ENCODE measurements around the gene C6orf141. TPM values are rescaled to one million over a fixed set of nuclear protein-coding genes. Genes with fewer than 3 reads are reported as not detected.
A peak's percentile ranks its signal among the peaks of the same experiment; 100 is the strongest.

Gene C6orf141
- polyA plus RNA-seq (ENCODE audit: insufficient read length in 3 of 3) = 1 to 10 TPM in 1 of 3 donors, under 1 TPM in 2; 0.29 to 1.3 (median 0.54) TPM
- long read RNA-seq, donor 1 = 0 reads
- long read RNA-seq, donor 2, partial matches to known transcripts = 0 of 1 reads
- long read RNA-seq, donor 2, other reads (novel, unspliced or antisense) = 0 of 1 reads
- long read RNA-seq, donor 3 = 0 reads
- long read RNA-seq, donor 4 = 0 reads
- long read RNA-seq, donor 5 = 0 reads
- long read RNA-seq, donor 6 = 0 reads
- long read RNA-seq, donor 7 = 0 reads
- long read RNA-seq, donor 8 = 0 reads
- long read RNA-seq, donor 9 = 0 reads
- long read RNA-seq, donor 10 = 0 reads
- long read RNA-seq, donor 11 = 0 reads
- long read RNA-seq, donor 12 = 0 reads
- long read RNA-seq, donor 13 = 0 reads
- long read RNA-seq, donor 14 = 0 reads
- long read RNA-seq, donor 15 = 0 reads
- long read RNA-seq, donor 16, partial matches to known transcripts = 0 of 1 reads
- long read RNA-seq, donor 16, other reads (novel, unspliced or antisense) = 0 of 1 reads

DNA sequence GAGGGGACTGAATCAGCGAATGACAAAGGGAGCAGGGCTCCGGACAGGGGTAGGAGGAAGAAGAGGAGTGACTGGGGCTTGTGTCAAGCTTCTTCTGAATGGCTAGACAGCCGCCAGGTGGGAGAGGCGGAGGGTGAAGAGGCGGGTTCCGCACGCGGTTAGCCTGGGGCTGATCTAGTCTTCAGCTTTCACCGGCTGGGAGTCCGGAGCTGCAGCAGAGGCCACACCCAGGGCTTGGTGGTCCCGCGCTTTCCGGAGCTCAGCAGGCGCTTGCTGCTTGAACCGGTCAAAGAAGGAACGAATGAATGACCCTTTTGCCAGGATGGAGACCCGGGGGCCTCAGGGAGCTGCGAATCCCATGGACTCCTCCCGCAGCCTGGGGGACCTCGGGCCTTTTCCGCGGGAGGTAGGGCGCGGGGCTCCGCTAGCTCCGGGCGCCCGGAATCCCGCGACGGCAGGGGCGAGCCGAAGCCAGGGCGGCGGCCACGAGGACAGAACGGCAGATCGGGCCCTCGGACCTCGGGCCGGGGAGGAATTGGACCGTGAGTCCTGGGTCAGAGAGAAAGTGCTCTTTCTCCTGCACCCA lies at the start of gene C6orf141:
TSS of gene C6orf141 (plus strand) at position 177 of the 586 bp plus-strand sequence. CDS start at position 302, 125 bp downstream.
- DNase-seq (ENCODE audit: extremely low read depth in 1 of 11, low read depth in 9 of 11, low spot score in 4 of 11) = peak in 4 of 11 donors; percentile 15 to 27 (median 23)

DNA sequence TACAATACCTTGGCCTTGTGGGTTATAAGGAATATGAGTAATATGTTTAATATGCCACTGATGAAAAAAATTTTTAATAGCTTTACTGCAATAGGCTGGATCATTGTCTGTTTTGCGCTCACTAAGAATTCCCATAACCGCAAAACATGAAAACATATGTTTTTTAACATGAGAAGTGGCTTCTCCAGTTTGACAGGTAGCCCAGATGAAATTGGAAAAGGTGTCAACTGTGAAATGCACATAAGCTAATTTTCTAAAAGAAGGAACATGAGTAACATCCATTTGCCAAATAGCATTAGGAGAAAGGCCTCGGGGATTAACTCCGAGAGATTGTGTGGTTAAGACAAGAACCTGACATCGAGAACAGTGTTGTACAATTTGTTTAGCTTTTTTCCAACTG lies 45.8 kb upstream of the C6orf141 start:
- no peak for DNase-seq (ENCODE audit: extremely low read depth in 1 of 11, low read depth in 9 of 11, low spot score in 4 of 11)

DNA sequence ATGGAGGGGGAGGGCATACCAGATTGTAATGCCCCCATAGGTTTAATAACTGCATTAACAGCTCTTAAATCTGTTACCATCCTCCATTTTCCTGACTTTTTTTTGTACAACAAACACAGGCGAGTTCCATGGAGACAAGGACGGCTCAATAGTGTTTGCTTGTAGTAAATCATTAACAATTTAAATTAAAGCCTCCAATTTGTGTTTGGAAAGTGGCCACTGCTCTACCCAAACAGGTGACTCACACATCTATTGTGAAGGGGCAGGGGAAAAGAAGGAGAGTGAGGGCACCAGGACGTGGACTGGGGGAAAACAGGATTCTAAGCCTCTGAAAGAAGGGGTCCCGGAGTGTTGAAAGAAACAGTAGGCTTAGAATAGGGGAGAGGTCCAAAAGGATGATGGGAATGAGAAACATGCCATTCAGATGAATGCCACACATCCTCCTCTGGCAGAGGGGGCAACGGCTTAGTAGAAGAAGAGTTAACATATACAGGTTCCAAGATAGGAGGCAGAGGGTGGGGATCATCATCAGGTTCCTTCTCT lies 43.8 kb upstream of the C6orf141 start:
- no peak for DNase-seq (ENCODE audit: extremely low read depth in 1 of 11, low read depth in 9 of 11, low spot score in 4 of 11)

DNA sequence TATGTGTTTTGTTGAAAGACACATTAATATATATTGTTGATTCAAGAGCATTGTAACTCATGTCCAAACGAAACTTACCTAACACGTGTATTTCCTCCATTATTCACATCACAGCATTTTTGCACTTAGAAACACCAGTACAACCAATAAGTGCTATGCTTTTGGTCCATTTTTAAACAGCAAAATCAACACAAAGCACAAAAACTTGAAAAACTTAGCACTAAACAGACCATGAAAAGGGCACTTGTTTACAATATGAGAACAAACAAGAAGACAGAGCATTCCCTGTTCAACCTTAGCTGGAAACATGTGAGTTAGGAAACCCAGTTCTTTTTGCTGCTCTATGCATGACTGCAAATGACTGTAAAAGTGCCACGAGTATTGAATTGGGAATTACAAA lies 41.1 kb upstream of the C6orf141 start:
- no peak for DNase-seq (ENCODE audit: extremely low read depth in 1 of 11, low read depth in 9 of 11, low spot score in 4 of 11)

DNA sequence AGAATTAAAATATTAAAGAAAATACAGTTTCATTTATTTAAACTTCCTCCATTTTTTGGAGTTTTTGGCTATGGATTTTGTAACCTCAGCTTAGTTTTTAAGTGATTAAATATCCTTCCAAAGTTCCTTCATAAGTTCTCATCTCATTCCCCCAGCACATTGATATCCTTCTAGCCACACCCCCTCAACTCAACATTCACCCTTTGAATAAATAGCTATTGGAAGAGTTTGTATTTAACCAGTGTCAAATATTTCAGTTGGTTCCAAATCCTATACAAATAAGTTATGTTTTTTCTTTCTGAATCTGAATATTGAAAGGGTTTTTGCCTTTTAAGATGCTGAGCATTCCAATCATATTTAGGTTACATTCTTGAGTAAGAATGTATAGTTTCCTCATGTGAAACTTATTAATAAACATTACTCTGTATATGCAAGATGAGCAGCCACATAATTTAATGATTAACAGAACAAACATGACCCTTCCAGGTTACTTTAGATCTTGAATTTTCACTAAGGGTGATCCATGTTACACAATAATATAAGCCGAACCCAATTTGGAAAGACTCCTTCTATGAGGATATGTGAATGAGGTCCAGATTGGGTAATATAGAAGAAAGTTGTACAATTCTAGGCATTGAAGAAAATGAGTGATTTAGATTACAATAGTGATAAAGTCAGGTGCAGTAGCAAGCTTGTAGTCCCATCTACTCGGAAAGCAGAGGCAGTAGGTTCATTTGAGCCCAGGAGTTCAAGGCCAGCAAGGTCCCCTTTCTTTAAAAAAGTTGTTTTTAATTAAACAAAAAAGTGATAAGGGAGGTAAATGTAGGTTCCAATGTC lies 37.1 kb upstream of the C6orf141 start:
- no peak for DNase-seq (ENCODE audit: extremely low read depth in 1 of 11, low read depth in 9 of 11, low spot score in 4 of 11)

DNA sequence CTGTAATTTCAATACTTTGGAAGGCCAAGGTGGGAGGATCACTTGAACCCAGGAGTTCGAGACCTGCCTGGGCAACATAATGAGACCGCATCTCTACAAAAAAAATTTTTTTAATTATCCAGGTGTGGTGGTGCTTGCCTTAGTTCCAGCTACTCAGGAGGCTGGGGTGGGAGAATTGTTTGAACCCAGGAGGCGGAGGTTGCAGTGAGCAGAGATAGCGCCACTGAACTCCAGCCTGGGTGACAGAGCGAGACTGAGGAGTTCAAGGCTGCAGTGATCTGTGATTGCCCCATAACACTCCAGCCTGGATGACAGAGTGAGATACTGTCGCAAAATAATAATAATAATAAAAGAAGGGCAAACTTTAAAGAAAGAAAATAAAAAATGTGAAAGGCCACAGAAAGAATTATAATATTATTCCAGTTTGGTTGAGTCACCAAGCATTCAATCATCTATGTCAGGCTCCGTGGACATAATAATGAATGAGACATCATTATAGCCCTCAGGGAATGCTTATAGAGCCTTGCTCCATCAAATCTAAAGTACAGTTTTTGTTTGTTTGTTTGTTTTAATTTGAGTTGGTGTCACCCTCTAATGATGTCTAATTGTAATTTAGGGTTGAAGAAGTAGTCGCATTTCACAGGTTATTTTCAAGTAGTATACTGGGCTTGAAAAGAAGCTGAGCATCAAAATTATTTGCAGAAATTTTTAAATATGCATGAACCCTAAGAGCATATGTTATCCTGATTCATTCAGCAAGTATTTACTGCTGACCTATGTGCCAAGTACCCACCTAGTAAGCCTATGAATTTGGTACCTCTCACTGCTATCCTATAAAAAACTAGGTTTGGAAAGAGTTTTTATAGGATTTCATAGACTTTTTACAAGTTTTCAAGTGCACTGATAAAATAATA lies 35.6 kb upstream of the C6orf141 start:
- no peak for DNase-seq (ENCODE audit: extremely low read depth in 1 of 11, low read depth in 9 of 11, low spot score in 4 of 11)

DNA sequence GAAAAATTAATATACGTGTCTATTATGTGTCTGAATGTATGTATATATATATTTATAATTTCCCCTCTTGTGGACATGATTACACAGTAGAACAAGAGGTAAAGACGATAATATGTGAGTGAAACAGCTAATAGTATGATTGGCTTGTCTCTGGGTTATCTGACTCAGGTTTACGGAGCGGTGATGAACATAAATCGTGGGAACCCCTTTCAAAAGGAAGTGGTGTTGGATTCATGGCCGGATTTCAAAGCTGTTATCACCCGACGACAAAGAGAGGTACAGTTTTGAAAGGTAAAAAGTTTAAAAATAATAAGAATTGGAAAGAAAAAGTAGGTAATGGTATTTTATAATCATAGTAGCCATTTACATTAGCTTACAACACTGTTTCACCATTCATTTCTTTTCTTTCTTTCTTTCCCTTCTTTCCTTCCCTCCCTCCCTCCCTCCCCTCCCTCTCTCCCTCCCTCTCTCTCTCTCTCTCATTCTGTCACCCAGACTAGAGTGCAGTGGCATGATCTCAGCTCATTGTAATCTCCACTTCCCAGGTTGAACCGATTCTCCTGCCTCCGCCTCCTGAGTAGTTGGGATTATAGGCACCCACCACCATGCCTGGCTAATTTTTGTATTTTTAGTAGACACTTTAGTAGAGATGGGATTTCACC lies 34.9 kb upstream of the C6orf141 start:
- no peak for DNase-seq (ENCODE audit: extremely low read depth in 1 of 11, low read depth in 9 of 11, low spot score in 4 of 11)

DNA sequence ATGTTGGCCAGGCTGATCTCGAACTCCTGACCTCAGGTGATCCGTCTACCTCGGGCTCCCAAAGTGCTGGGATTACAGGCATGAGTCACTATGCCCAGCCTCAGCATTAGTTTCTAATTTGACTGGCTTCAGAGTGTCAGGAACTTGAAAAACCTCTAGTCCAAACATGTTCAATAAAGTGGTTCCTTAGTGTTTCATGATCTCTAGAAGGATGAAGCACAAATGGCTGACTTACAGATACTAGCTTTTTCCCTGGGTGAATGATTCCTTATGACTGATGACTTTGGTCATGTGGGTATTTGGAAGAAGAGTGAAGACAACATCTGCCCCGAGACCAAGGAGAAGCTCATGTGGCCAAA lies 34.3 kb upstream of the C6orf141 start:
- DNase-seq (ENCODE audit: extremely low read depth in 1 of 11, low read depth in 9 of 11, low spot score in 4 of 11) = no peak

DNA sequence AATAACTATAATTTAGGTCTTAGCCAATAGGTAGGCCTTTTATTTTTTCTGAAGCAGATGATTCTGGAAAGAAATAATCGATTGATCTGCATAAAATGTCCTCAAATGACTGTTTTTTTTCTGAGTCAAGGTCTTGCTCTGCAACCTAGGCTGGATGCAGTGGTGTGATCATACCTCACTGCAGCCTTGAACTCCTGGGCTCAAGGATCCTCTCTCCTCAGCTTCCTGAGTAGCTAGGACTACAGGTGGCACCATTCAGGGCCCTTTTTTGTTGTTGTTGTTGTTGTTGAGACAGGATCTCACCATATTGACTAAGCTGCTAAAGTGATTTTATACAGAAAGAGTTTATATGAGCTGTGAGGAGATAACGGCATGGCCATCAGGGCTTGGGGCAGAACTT lies 32.5 kb upstream of the C6orf141 start:
- no peak for DNase-seq (ENCODE audit: extremely low read depth in 1 of 11, low read depth in 9 of 11, low spot score in 4 of 11)

DNA sequence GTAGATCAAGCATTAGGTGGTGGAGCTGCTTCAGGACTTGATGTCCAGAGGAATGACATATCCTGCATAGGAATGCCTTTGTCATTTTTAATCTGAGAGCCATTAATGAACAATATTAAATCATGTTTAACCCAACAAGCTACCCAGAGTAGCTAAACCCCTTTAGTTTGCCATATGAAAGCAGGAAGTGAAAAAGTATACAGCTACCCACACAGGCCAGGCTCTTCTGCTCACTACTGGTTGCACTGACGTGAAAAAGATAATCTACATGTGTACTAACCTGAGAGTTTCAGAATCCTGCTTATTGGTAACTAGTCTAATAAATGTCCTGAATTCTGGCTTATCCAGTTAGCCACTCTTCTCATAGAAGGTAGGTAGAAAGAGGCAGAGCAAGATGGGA lies 30.8 kb upstream of the C6orf141 start:
- DNase-seq (ENCODE audit: extremely low read depth in 1 of 11, low read depth in 9 of 11, low spot score in 4 of 11) = no peak

DNA sequence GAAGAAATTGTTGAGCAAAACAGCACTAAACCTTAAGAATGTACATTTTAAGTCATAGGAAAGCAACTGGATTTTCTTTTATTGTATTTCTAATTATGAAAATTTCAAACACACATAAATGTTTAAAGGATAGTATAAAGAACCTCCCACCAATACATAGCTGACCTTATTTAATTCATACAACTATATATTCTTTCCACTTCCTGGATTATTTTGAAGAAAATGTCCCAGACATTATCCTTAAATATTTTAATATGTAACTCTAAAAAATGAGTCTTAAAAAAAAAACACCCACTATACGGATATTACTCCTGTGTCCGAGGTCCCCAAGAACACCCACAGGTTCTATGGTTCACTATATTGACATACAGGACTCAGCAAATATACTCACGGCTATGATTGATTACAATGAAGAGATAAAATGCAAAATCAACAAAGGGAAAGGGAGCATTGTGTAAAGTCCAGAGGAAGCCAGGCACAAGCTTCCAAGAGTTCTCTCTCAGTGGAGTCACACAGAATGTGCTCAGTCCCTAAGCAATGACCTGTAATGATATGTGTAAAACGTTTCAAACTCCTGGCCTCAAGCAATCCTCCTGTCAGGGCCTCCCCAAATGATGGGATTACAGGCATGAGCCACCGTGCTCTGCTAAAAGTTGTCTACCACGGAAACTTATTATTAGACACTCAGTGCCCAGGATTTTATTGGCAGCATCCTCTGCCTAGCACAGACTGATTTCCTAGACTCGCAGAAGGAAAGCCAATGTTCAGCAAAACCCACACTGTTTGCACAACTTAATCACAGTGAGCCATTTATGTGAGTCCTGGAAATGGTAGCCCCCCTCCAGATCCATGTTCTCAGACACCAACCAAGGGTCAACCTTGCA lies 27.5 kb upstream of the C6orf141 start:
- no peak for DNase-seq (ENCODE audit: extremely low read depth in 1 of 11, low read depth in 9 of 11, low spot score in 4 of 11)

DNA sequence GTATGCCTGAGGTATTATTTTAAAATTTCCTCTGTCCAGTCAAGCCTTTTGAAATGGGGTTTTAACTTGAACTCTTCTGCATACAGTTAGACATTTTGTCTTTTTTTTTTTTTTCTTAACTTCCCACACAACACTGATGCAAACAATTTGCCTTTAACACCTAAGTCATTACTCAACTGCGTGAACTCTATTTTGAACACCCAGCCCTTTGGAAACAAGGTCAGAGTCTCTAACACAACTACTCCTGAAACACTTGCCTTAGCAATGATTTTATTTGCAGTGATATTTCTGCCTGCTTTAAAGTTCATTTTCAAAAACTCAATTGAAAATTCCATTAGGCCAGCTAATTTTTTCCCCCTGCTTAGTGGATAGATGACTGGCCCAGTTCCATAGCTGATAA lies 26.6 kb upstream of the C6orf141 start:
- no peak for DNase-seq (ENCODE audit: extremely low read depth in 1 of 11, low read depth in 9 of 11, low spot score in 4 of 11)

DNA sequence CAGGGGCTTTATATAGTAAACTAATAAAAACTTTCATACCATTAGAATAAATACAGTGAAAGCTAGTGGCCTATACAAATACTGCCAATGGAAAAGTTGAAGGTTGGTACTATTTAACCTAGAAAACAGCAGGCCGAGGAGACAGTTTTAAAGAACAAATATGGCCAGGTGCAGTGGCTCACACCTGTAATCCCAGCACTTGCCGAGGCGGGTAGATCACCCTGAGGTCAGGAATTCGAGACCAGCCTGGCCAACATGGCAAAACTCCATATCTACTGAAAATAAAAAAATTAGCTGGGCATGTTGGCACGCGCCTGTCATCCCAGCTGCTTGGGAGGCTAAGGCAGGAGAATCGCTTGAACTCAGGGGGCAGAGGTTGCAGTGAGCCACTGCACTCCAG lies 25.9 kb upstream of the C6orf141 start:
- no peak for DNase-seq (ENCODE audit: extremely low read depth in 1 of 11, low read depth in 9 of 11, low spot score in 4 of 11)

DNA sequence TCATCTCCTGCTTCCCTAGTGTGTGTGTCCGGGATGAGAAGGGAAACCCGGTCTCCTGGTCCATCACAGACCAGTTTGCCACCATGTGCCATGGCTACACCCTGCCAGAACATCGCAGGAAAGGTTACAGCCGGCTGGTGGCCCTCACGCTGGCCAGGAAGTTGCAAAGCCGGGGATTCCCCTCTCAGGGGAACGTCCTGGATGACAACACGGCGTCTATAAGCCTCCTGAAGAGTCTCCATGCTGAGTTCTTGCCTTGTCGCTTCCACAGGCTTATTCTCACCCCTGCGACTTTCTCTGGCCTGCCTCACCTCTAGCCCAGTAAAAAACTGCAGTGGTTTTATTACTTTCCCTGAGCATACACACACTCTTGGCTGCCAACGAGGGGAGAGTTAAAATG lies 23.9 kb upstream of the C6orf141 start:
- DNase-seq (ENCODE audit: extremely low read depth in 1 of 11, low read depth in 9 of 11, low spot score in 4 of 11) = no peak

DNA sequence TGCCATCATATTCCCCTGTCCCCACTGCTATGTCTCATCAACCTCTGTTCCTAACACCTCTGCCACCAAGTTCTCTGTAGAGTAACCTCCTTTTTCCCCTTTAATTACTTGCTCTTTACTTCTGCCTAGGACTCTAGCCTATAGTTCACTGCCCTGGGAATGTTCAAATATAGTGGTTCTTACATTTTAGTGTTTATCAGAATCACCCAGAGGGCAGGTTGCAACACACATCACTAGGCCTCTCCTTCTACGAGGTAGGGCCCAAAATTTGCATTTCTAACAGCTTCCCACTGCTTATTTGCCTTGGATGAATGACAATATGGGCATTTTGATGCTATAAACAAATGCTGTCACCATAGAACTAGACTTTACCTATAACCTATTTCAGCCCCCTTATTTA lies 23.1 kb upstream of the C6orf141 start:
- no peak for DNase-seq (ENCODE audit: extremely low read depth in 1 of 11, low read depth in 9 of 11, low spot score in 4 of 11)

DNA sequence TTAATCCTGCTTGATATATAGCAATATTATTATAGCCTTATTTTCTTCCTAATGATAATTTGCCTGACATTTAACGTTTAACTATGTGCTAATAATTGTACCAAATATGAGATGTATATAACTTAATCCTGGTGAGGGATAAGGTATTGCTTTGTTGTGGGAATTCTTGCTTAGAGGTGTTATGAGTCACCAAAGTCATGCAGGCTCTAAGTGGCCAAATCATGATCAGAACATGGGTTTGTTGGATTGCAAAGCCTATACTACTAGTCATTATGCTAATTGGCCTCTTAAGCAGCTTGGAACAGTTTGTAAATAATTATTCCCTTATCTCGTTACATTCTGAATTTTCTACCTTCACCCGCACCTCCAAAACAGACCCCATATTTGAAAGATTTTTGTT lies 21.9 kb upstream of the C6orf141 start:
- DNase-seq (ENCODE audit: extremely low read depth in 1 of 11, low read depth in 9 of 11, low spot score in 4 of 11) = no peak

DNA sequence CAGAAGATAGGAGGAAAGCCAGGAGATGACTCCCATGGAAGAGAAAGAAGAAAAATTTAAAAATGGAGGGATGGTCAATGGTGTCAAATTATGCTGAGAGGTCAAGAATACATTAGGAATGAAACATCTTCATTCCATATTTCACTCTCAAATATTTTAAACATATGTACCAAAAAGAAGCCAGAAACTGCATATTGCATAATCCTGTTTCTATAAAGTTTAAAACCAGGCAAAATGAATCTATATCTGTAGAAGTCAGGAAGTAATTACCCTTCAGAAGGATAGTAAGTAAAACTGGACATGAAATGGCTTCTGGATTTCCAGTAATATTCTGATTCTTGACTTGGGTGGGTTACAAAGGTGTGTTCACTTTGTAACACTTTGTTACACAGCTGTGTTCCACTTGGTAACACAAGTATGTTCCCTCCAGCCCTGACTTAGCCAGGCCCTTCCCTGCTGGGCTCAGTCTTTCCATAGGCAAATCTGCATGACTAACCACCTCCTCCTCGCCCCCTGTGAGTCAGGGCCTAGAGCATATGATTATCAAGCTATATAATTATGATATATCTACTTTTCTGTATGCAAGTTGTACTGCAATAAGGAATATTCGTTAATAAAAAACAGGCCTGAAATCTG lies 20.2 kb upstream of the C6orf141 start:
- DNase-seq (ENCODE audit: extremely low read depth in 1 of 11, low read depth in 9 of 11, low spot score in 4 of 11) = no peak
